Skin epidermis (tissue), 12 donors: ENCODE results near the gene SYNJ2BP.
"Not testable (repeated sequence)": the region's sequence is repeated elsewhere in the genome, so short reads cannot be mapped to it uniquely, and the experiment has no call there.

ENCODE experiments used
- H3K27ac ChIP-seq, 21 experiments: fragments of 200-600 bp; sonication (generic) in 11 of 21; one replicate each; pipeline ENCODE4 v1.5.0; 2020; ENCODE audit warnings: mild to moderate bottlenecking in 3 of 21, inconsistent platforms in 2 of 21, moderate library complexity in 2 of 21
- H3K4me3 ChIP-seq, 7 experiments: fragments of 200-600 bp; sonication (generic) in 2 of 7; one replicate each; pipeline ENCODE4 v1.5.0; 2020; ENCODE audit warnings: inconsistent platforms in 2 of 7, mild to moderate bottlenecking in 2 of 7, moderate library complexity in 1 of 7

SYNJ2BP gene, protein sequence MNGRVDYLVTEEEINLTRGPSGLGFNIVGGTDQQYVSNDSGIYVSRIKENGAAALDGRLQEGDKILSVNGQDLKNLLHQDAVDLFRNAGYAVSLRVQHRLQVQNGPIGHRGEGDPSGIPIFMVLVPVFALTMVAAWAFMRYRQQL

DNA sequence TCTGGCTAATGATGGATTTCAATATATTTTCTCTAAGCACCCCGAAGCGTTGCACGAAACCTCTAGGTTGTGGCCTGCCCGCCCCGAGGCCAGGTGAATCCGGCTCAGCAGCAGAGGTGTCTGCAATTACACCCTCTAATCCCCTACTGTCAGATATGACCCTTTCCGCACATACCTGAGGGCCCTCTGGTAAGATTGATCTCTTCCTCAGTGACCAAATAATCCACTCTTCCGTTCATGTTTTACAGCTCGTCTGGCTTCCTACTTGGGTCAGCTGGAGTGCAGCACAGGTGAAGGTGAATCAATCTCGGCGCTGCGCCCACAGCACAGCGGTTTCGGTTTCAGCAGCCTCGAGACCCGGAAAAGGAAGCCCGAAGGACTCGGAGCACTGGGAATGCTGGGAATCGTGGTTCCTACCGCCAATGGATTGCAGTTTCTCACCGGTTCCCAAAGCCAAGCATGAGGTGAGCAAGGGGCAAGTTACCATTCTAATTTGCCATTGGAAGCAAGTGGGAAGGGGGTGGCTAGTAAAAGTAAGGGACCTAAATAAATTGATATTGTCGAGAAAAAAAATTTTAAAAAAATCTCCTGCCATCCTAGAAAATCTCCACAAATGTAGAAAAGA is at the start of gene SYNJ2BP:
TSS of gene SYNJ2BP (minus strand) at position 366 of the 625 bp plus-strand sequence. CDS start at position 239, 127 bp downstream.
- Histone ChIP-seq H3K4me3 (peak within 1 kb of the TSS; percentile 38 to 80 (median 66)), H3K27ac (peak within 1 kb of the TSS in 18 of 21 experiments; percentile 26 to 85 (median 74))

DNA sequence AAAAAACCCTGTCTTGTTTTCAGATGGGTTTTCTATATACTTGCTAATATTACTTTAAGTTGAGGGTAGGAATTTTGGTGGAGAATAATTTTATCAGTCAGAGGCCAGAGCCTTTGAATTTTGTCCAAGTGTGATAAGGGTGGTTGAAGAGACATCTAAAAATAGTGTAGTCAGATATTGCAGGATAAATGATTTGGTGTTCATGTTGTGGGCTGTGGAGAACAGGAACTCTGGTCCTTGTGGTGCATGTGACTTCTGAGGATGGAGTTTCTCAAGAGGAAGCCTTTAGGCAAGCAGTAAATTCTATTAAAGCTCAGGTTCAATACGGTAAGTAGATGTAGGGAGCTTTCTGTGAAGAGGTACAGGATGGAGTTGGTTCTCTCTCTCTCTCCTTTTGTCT is 37.8 kb upstream of the SYNJ2BP start:
- no peak overlapping the region for H3K27ac ChIP-seq
- no peak overlapping the region for H3K4me3 ChIP-seq

DNA sequence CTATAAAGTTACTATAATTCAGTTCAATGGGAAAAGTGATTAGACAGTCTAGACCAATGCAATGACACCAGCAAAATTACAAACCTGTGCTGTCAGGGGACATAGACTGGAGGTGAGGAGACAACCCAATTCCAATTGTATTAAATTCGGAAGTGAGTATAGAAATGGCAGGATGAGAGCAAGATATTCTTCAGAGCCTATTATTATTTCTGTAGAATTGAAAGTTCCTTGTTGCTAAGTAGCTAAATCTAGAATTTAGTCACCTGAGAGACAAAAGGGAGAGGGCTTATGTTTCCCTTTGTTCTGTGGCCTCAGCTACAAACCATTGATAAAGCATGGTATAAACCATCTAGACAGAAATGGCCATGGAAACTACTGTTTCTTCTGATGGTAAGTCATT is 35.0 kb upstream of the SYNJ2BP start, which contains the start of gene ADAM21:
TSS of gene ADAM21 (plus strand) at position 301 of the 400 bp plus-strand sequence. CDS start 5,326 bp downstream, outside the sequence.
- Histone ChIP-seq H3K27ac (no peak within 1 kb of the TSS), H3K4me3 (no peak within 1 kb of the TSS)

DNA sequence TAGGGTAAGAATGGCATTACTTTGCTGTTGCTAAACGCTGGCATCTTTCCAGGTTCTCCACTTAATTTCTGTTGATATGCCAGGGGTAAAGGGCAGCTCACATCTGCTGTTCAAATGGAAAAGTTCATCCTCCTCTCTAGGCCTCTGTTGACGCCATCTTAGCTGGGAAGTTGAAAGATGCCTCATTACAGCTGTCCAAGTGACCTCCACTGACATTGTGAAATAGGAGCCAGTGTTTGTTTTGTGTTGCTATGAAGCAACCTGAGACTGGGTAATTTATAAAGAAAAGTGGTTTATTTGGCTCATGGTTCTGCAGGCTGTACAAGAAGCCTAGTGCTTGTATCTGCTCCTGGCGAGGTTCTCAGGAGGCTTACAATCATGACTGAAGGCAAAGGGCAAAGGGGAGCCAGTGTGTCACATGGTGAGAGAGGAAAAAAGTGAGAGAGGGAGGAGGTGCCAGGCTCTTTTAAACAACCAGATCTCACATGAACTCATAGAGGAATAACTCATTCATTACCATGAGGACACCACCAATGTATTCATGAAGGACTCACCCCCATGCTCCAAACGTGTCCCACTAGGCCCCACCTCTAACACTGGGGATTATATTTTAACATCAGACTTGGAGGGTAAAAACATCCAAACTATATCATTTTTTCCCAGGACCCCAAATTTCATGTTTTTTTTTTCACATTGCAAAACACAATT is 31.9 kb upstream of the SYNJ2BP start:
- no peak overlapping the region for H3K27ac ChIP-seq

DNA sequence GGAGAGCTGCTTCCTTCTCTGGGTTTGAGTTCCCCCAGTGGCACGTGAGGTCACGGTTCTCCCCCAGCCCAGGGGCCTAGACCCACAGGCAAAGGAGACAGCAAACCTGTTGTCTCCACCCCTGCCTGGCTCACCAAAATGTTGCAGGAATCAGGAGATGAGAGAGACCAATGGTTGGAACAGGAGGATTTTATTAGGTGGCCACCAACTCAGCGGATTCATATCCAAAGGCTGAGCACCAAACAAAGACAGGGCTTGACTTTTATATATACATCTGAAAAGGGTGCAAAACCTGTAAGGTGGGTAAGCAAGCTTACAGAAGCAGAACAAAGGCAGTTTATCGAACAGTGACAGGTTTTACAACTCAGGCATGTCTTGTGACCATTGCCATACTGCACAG is 25.9 kb upstream of the SYNJ2BP start:
- Histone ChIP-seq H3K27ac (no peak overlapping the region), H3K4me3 (no peak overlapping the region)

More for the DNA sequence above, 31.9 kb upstream of the SYNJ2BP start:
- H3K4me3 ChIP-seq: no peak overlapping the region

DNA sequence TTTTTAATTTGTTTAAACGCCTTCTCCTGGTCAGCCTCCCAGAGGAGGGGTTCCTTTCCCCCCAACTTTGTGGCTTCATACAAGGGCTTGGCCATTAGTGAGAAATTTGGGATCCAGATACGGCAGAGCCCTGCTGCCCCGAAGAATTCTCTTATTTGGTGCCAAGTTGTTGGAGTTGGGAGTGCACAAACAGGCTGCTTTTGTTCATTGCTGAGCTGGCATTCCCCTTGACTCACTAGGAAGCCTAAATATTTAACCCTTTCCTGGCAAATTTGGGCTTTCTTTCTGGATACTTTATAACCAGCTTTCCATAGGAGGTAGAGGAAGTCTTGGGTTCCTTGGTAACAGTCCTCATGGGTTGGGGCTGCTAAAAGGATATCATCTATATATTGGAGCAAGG is 24.8 kb upstream of the SYNJ2BP start:
- no peak overlapping the region for H3K27ac ChIP-seq
- H3K4me3 ChIP-seq: no peak overlapping the region

DNA sequence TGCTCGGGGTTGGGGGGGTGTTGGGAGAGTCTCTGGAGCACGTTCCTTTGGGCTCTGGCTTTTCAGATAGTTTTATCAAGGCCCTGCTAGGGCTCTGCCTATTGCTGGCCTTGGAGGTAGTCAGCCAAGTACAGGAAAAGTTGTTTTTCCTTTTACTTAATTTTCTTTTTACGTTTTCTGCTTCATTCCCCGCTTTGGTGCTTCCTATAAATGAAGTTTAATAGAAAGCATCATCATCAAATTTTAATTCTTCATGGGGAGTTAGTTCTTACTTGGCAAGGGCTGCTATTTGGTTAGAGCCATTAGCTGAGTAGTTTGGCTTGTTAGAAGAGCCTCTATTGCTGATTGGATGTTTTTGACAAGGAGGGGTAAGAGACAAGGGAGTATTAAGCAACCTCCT is 20.0 kb upstream of the SYNJ2BP start:
- H3K4me3 ChIP-seq: no peak overlapping the region
- H3K27ac ChIP-seq: no peak overlapping the region

DNA sequence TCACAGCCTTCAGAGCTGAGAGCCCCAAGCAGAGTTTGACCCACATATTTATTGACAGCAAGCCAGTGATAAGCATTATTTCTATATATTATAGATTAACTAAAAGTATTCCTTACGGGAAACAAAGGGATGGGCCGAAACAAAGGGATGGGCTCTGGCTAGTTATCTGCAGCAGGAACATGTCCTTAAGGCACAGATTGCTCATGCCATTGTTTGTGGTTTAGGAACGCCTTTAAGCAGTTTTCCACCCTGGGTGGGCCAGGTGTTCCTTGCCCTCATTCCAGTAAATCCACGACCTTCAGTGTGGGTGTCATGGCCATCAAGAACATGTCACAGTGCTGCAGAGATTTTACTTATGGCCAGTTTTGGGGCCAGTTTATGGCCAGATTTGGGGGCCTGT is 9.7 kb upstream of the SYNJ2BP start:
- H3K4me3 ChIP-seq, H3K27ac ChIP-seq: not testable (repeated sequence)

DNA sequence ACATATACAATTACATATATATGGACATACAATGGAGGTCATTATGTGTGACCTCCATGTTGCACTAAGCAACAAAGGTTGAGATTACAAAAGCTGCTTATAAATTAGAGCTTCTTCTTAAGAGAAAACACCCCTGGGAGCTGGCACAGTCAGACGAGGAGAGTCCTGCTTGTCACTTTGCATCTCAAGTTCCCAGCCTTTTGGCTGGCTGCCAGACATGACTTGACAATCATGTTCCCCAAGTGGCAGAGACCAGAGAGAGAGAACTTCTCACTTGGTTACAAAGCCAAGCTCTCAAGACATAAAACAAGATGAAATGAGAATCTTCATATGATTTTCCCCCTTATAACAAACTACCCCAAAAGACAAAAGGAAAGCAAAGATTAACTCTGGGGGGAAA is 8.5 kb upstream of the SYNJ2BP start:
- Histone ChIP-seq H3K27ac (no peak overlapping the region), H3K4me3 (no peak overlapping the region)

DNA sequence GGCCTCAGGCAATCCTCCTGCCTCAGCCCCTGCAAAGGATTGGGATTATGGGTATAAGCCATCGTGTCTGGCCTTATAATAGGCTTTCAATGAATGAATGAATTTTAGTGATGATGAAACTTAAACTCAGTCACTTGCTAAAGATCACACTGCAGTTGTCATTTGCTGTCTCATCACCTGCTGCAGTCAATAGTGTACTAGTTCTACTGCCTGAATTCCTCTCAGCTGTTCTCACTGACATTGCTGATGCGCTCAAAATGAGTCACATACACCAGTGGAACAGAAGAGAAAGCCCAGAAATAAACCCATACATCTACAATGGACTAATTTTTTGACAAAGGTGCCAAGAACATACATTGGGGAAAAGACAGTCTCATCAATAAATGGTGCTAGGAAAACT is 5.6 kb upstream of the SYNJ2BP start:
- no peak overlapping the region for H3K4me3 ChIP-seq
- no peak overlapping the region for H3K27ac ChIP-seq

DNA sequence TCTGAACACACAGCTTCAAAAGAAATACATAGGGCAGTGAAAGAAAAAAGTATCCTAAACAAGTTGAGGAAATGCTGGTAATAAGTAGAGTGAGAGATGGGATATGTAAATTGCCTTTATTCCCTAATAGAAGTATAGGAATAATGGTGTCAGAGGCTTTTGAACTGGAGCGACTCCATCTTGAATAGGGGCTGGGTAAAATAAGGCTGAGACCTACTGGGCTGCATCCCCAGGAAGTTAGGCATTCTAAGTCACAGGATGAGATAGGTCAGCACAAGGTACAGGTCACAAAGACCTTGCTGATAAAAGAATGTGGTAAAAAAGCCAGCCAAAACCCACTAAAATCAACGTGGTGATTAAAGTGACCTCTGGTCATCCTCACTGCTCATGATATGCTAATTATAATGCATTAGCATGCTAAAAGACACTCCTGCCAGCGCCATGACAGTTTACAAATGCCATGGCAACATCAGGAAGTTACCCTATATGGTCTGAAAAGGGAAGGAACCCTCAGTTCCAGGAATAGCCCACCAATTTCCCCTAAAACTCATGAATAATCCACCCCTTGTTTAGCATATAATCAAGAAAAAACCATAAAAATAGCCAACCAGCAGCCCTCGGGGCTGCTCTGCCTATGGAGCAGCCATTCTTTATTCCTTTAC is 2.5 kb upstream of the SYNJ2BP start:
- H3K27ac ChIP-seq, H3K4me3 ChIP-seq: not testable (repeated sequence)

DNA sequence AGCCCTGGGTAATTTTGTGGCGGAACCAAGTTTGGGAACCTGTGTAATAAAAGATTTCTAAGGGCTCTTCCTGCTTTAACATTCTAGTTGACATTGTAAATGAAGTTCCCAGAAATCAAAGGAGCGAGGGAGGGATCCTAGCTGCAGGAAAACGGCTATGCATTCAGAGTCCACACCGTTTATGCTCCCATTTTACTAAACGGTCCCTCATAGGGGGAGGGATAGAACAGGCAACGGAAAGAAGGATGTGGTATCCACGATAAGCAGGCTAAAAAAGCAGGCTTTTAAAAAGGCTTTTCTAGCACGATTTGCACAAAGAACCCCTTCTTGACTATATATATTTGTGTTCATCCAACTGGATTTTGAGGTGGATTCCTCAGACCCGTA is 559 bp downstream of the SYNJ2BP start:
- peak overlapping the region; percentile 38 to 80 (median 66) for H3K4me3 ChIP-seq
- H3K27ac ChIP-seq: peak overlapping the region in 18 of 21 experiments; percentile 26 to 85 (median 74)

DNA sequence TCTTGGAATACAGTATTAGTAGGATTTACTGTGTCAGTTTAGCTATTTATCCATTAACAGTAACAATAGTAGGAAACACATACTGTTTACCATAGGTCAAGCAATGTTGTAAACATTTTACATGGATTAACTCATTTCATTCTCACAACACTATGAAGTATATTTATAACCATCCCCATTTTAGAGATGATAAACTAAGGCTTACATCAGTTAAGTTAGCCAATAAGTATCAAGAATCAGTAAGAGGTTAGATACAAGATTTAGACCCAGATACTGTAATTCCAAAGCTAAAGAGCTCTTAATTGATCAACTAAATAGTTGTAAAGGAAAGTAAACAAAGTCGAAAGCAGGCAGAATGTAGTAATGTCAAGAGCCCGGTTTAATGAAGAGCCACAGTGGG is 1.1 kb downstream of the SYNJ2BP start:
- no peak overlapping the region for H3K27ac ChIP-seq

DNA sequence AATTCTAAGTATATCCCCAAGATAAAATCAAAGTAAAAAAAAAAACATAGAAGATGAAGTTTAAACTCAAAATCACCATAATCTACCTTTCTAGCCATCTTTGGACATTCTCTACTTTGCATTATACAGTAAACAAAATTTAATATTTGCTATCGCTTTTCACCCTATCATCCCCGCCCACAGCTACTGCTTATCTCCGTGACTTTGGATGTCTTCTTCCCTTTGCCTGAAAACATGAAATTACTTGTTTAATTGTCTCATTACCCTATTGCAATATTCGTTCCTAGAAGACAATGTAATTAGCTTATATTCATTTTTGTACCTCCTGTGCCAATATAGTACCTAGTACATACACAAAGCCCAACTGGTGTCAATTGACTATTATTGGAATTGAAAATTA is 9.3 kb downstream of the SYNJ2BP start:
- Histone ChIP-seq H3K4me3 (no peak overlapping the region), H3K27ac (no peak overlapping the region)

More for the DNA sequence above, 1.1 kb downstream of the SYNJ2BP start:
- H3K4me3 ChIP-seq: peak overlapping the region in 6 of 7 experiments; percentile 38 to 80 (median 68)

DNA sequence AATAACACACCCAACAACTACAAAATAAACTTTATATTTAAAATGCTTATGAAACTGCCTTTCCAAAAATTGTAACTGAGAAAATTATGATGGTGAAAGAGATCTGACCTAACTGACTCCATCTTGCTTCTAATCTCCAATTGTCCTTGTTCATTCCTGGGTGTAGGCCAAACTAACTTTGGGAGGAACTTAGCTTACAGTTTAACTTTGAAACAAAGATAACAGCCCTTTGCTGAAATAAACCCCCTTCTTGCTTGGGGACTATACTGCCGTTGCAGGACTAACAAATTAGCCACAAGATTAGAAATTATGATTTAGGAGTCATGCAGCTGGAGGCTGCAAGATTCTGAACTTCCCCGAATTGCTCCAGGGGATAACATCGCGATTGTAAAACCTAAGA is 10.7 kb downstream of the SYNJ2BP start:
- H3K27ac ChIP-seq, H3K4me3 ChIP-seq: not testable (repeated sequence)

DNA sequence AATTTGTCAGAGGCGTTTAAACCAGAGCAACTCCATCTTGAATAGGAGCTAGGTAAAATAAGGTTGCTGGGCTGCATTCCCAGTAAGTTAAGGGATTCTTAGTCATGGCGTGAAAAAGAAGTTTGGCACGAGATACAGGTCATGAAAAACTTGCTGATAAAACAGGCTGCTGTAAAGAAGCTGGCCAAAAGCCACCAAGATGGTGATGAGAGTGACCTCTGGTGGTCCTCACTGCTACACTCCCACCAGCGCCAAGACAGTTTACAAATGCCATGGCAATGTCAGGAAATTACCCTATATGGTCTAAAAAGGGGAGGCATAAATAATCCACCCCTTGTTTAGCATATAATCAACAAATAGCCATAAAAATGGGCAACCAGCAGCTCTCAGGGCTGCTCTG is 13.6 kb downstream of the SYNJ2BP start:
- H3K27ac ChIP-seq, H3K4me3 ChIP-seq: not testable (repeated sequence)

DNA sequence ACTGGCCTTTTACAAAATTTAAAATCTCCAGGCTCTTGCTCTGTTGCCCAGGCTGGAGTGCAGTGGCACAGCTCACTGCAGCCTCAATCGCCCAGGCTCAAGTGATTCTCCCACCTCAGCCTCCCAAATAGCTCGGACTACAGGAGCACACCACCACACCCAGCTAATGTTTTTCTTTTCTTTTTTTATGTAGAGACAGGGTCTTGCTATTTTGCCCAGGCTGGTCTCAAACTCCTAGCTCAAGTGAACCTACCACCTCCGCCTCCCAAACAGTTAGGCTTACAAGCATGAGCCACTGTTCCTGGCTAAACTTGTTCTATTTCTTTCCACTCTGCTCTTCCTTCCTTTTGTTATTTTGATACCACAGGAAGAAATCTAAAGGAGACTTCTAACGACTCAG is 15.2 kb downstream of the SYNJ2BP start:
- H3K4me3 ChIP-seq: no peak overlapping the region
- H3K27ac ChIP-seq: no peak overlapping the region

DNA sequence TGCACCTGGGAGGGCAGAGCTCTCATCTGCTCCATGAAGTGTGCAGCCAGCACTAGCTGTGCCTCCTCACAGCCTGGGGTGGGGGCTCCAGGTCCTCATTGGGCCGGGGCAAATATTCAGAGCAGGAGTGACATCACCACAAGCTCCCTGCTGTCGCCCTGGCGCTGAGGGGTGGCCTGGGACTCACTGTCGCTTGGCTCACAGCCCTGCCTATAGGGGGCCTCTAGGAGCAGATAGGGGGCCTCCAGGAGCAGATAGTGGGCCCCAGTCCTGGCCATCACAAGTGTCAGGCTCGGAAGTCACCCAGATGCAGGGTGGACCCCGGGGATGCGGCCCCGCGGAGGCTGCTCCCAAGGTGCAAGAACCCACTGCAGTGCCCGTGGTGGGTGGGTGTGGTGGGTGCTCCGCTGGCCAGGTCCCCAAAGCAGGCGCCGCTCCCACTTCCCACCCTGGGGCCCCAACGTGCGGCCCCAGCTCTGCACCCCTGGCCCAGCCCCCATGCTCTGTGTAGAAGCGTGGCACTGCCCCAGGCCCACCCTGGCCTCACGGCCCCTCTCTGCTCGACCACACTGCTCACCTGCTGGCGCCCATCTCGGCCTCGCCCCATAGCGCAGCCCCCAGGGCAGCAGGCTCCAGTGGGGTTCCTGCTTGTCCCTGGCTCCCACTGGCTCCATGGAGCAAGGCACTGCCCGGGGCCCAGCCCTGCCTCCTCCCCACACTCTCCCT is 18.0 kb downstream of the SYNJ2BP start:
- Histone ChIP-seq H3K4me3 (no peak overlapping the region), H3K27ac (no peak overlapping the region)

DNA sequence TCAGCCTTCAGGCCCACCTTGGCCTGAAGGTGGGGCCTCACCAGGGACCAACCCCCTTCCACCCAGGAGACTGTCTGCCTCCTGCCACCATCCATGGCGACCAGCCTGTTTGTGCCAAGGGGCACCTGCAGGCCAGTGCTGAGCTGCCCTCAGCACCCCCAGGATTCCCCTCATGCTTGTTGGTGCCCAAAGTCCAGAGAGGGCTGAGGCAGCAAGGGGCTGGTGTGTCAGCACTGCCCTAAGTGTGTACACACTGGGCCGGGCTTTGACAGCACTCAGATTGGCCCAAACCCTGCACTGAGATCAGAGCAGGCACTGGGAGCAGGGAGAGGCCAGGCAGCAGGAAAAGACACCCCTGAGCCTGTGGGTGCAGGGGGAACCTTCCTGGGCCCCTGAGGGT is 18.6 kb downstream of the SYNJ2BP start:
- H3K27ac ChIP-seq: no peak overlapping the region
- H3K4me3 ChIP-seq: no peak overlapping the region

DNA sequence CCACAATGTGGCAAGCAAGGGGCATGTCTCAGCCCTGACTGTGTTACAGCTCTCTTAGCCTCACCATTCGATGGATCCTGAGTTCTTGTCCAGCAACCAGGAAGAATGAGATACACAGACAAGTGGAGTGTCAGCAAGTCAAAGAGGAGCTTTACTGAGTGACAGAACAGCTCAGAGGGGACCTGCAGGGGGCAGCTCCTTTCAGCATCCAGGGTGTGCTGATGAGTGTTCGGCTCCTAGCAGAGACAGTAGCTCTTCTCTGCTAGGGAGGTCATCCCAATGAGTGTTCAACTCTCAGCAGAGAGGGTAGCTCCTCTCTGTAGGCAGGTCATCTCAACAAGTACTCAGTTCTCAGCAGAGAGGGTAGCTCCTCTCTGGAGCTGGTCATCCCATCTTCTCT is 19.1 kb downstream of the SYNJ2BP start:
- H3K27ac ChIP-seq: no peak overlapping the region
- H3K4me3 ChIP-seq: no peak overlapping the region
